Measurements from ENCODE around the gene UMOD. TPM values are rescaled to one million over a fixed set of nuclear protein-coding genes. Genes with fewer than 3 reads are reported as not detected.

Gene UMOD
- total RNA-seq, 6 experiments from 2014 or later: not detected

DNA sequence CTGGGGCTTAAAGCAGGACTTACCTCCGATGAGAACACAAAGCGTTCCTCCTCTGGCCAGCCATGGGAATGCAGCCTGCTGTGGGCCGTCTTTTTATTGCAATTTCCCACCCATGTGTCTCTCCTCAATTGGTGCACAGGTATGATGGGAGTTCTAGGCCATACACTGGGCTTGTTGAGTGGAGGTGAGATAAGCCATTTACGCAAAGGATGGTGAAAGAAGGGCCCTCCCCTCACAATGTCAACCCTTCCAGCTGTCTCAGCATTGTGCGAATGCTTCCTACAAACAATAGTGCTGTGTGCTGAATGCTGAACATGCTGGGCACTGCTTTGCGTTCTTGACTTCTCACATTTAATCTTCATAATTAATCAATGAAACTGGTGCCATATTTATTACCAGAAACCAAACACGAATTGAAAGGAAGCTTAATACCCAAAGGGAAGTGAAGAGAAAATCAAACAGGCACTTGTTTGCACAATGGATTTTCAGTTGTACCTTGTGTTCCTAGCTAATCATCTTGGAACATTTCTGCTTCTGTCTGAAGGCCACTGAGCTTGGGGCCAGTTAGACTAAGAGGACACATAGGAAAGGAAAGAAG, 25.0 kb downstream of the UMOD start, which contains the start of gene GP2:
Gene GP2, minus strand, starts transcription at position 70 of the 598 bp plus-strand sequence. CDS start 1,082 bp downstream, outside the sequence.
- no peaks in the 10 kb centered on the region for H3K4me1 Mint-ChIP-seq (ENCODE audit: low read depth)
- peaks cover 62% of the 10 kb centered on the region for H3K9me3 Mint-ChIP-seq
- no peak for DNase-seq
- TF ChIP-seq, protein P1, sequence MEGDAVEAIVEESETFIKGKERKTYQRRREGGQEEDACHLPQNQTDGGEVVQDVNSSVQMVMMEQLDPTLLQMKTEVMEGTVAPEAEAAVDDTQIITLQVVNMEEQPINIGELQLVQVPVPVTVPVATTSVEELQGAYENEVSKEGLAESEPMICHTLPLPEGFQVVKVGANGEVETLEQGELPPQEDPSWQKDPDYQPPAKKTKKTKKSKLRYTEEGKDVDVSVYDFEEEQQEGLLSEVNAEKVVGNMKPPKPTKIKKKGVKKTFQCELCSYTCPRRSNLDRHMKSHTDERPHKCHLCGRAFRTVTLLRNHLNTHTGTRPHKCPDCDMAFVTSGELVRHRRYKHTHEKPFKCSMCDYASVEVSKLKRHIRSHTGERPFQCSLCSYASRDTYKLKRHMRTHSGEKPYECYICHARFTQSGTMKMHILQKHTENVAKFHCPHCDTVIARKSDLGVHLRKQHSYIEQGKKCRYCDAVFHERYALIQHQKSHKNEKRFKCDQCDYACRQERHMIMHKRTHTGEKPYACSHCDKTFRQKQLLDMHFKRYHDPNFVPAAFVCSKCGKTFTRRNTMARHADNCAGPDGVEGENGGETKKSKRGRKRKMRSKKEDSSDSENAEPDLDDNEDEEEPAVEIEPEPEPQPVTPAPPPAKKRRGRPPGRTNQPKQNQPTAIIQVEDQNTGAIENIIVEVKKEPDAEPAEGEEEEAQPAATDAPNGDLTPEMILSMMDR (IDR thresholded peaks at IDR 0.05): no peak
- H3K27me3 Mint-ChIP-seq (ENCODE audit: insufficient read depth): no peaks in the 10 kb centered on the region
- no peak within 1 kb of the TSS for H3K27ac Mint-ChIP-seq
- H3K36me3 Mint-ChIP-seq (ENCODE audit: low read depth): 0 out of 2 replicates have a peak, but pooled peaks cover 13% of the 10 kb centered on the region
- H3K4me3 Mint-ChIP-seq: no peak within 1 kb of the TSS

DNA sequence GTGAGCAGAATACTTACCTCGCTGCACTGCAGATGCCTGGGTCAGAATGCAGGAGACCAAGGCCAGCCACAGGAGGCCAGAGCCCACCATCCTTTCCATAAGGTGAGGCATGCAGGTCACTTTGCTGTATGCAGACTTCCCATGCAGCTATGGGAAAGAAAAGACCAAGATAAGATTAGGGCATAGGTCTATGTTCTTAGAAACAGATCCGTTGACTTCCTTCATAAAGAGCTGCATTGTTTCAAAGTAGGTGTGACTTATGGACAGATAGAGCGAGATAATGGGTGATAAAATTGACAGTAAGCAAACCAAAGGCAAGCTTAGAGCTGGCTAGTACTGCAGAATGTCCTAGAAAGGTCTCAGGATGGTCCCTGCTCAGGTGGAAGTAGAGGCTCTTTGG, 26.2 kb downstream of the UMOD start:
- TF ChIP-seq, protein P1 (IDR thresholded peaks at IDR 0.05): no peak
- Mint-ChIP-seq H3K9me3 (peaks cover 62% of the 10 kb centered on the region), H3K4me3 (no peak overlapping the region), H3K36me3 (ENCODE audit: low read depth) (0 out of 2 replicates have a peak, but pooled peaks cover 10% of the 10 kb centered on the region), H3K4me1 (ENCODE audit: low read depth) (no peaks in the 10 kb centered on the region), H3K27ac (no peak overlapping the region), H3K27me3 (ENCODE audit: insufficient read depth) (no peaks in the 10 kb centered on the region)
- DNase-seq: no peak

DNA sequence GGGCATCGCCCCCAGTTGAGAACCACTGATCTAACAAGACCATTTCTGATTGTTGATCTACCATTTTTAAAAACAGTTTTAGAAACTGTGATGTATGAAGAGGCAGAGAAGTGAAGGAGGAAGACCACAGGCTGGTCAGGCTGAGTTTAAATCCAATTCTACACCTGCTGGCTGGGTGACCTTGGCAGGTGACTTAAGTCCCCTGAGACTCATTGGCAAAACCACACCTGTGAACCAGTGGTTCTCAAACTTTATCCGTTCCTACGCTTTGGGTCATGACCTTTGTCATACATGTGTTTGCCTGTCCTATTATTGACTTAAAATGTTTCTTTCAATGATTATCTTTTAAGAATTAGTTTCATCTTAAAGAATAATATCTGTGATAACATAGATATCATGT, 27.5 kb downstream of the UMOD start:
- H3K27ac Mint-ChIP-seq: no peak overlapping the region

DNA sequence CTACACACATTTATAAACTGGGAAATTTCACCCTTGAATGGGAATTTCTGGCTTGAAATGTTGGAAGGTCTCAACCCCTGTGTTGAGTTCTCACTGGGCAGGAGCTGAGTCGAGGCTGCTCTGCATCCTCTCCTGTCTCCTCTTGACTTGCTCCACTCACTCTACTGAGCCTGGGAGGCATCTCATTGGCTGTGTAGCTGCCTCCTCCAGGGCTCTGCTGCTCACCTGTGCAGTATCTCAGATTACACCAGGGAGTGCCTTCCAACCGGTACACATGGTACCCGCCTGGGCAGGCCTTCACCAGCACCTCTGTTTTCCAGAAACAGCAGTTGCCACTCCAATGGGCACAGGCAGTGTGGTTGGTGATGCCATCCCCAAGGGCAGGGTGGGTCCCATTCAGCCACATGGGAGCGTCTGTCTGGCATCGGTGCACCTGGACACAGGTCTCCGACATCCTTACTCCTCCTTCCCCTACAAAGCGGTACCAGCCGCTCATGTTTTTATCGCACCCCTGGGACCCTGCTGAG, 28.9 kb downstream of the UMOD start:
- Mint-ChIP-seq H3K36me3 (ENCODE audit: low read depth) (no peaks in the 10 kb centered on the region), H3K9me3 (peaks cover 51% of the 10 kb centered on the region), H3K4me3 (no peak overlapping the region), H3K27ac (no peak overlapping the region), H3K27me3 (ENCODE audit: insufficient read depth) (no peaks in the 10 kb centered on the region), H3K4me1 (ENCODE audit: low read depth) (no peaks in the 10 kb centered on the region)
- no peak for DNase-seq
- TF ChIP-seq, protein P1 (IDR thresholded peaks at IDR 0.05): no peak

More for the DNA sequence above, 27.5 kb downstream of the UMOD start:
- Mint-ChIP-seq H3K27me3 (ENCODE audit: insufficient read depth) (no peaks in the 10 kb centered on the region), H3K9me3 (peaks cover 55% of the 10 kb centered on the region), H3K4me3 (no peak overlapping the region), H3K4me1 (ENCODE audit: low read depth) (no peaks in the 10 kb centered on the region), H3K36me3 (ENCODE audit: low read depth) (0 out of 2 replicates have a peak, but pooled peaks cover 5% of the 10 kb centered on the region)
- DNase-seq: no peak
- TF ChIP-seq, protein P1 (IDR thresholded peaks at IDR 0.05): no peak

DNA sequence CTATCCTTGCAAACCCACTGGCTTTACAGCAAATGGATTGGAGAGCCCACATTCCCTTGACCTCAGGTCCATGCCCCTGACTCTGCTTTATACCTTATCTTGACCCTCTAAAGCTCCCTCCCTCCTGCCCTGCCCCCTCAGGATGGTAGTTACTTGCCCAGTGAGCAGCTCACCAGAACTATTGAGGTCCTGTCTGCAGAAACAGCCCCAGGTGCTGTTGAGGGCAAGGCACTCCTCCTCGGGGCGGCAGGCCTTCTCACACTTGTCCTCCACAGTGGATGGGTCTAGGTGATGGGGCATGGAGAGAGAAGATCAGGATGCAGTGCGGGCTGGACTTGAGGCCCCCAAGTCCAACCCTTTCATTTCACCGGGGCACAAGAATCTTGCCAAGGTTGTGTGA, 29.8 kb downstream of the UMOD start:
- no peaks in the 10 kb centered on the region for H3K4me1 Mint-ChIP-seq (ENCODE audit: low read depth)
- TF ChIP-seq, protein P1 (IDR thresholded peaks at IDR 0.05): no peak
- no peak for DNase-seq
- H3K9me3 Mint-ChIP-seq: peaks cover 49% of the 10 kb centered on the region
- no peaks in the 10 kb centered on the region for H3K27me3 Mint-ChIP-seq (ENCODE audit: insufficient read depth)
- H3K27ac Mint-ChIP-seq: no peak overlapping the region
- H3K4me3 Mint-ChIP-seq: no peak overlapping the region
- no peaks in the 10 kb centered on the region for H3K36me3 Mint-ChIP-seq (ENCODE audit: low read depth)
